Stimulated activated CD4-positive, alpha-beta T cell treated with anti-CD3 and anti-CD28 coated beads, Interleukin-1b, Interleukin-23, amount 100 ng/mL, for 4 hours (primary cell): ENCODE data around the gene CXCR4.

Experiments used
- DNase-seq, 2 donors: peaks; one replicate each; pipeline ENCODE4 v3.0.0-alpha.2; 2020; ENCODE audit warnings: low read depth in 2 of 2

The CXCR4 gene

GRCh38 chr2:136131961-136132824 lies 14.2 kb upstream of the CXCR4 start:
- peak in 1 of 2 donors; percentile 10 for DNase-seq

- no peak for DNase-seq
These were observed 13.6 kb upstream of the CXCR4 start for GRCh38 chr2:136131484-136131960.

DNA sequence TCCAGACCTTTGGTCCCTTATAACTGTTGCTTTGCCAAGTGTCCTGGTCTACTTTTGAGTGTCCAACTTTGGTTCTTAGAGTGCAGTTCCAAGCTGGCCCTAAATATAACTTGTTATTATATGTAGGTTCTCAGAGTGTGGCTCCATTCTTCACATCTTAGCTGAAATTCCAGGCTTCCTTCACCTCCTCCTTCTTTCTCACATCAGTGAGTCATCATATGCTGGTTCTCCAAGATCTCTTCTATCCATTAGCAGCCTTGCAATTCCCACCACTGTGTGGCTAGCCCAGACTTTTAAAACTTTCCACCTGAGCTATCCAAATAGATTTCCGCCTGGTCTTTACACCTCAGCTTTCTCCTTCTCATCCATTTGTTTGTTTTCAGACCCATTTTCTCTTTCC lies 12.6 kb upstream of the CXCR4 start:
- no peak for DNase-seq

GRCh38 chr2:136130045-136130444 lies 12.1 kb upstream of the CXCR4 start:
- DNase-seq = no peak

DNA sequence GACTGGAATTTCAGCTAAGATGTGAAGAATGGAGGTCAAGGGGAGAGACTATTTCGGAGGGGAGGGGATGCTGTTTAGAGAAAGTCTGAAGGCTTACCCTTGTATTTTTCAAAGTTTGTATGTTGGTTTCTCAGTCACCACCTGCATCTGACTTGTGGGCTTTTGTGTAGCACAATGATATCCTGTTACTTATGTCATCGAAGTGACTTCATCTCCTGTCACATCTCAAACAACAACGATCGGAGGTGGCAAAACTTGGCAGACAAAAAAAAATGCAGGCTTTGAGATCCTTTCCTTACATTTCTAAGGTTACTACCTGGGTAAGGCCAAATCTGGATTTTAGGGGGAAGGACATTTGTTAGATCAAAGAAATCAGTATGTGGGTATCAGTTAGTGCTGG lies 11.7 kb upstream of the CXCR4 start:
- no peak for DNase-seq

DNA sequence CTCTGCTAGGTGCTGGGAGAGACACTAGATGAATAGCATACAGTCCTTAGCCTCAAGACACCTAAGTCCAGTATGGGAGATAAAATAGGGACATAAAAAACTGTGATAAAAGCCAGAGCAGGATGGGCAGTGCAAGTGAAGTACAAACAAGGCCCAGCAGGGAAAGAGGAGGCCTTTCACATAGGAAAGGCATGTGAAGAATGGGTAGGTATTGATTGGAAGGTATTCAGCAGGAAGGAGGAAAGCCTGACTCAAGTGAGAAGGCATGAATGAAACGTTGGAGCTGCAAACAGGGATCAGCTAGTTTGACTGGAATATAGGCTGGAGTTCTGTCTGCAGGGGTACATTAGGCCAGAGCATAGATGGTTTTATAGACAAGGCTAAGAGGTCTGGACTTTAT lies 11.0 kb upstream of the CXCR4 start:
- DNase-seq = no peak

DNA sequence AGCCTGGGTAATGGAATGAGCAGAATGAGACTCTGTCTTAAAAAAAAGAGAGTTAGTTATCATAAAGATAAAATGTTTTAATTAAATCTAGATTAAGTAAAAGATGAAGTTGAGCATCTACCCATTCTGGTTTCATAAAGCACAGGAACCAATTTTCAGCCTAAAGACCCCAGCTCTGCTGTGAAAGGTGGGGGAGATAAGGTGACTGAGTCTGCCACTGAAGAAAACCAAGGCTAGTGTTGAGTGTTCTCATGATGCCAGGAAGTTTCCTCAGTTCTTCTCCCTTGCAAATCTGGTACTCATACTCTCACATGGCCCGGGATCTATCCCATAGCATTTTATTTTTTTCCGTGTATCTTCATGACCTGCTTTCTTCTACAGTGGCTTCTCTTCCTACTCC lies 10.4 kb upstream of the CXCR4 start:
- no peak for DNase-seq

GRCh38 chr2:136127356-136127755 lies 9.4 kb upstream of the CXCR4 start:
- no peak for DNase-seq

GRCh38 chr2:136126421-136126926 lies 8.5 kb upstream of the CXCR4 start:
- no peak for DNase-seq

DNA sequence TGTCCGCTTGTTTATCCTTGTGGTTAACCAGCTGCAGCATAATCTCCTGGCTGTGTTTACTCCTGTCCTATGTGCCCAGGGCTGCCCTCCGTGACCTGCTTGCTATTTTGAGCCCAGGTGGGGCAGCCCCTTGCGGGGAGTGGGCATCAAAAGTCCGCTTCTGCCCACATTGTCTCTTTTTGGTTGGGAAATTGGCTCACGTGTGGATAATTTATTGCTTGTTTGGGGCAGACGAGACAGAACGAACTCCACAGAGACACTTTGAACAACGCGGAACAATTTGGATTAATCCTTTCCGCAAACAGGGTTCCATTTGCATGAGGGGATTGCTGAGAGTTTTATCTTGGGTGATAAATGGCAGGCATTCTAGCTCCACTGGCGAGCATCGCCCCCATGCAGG lies 8.1 kb upstream of the CXCR4 start:
- DNase-seq = no peak

GRCh38 chr2:136125236-136125635 lies 7.3 kb upstream of the CXCR4 start:
- DNase-seq = no peak

GRCh38 chr2:136124805-136125204 lies 6.9 kb upstream of the CXCR4 start:
- no peak for DNase-seq

DNA sequence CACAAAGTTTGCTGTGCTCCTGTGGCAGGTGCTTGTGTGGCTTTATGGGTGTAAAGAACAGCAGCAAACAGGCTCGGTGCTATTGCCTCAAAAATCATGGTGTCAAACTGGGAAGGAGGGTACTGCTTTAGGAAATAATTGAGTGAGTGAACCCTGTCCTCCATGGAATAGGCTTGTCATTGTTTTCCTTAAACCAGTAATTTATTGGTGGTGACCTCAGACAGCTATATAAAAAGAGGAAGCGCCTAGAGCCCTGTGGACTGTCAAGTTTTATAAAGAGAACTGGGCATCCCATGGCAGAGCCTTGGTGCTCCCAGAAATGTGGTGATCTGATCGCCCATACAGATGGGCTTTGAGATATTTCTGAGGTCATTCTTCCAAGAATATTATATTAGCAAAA lies 4.7 kb upstream of the CXCR4 start:
- DNase-seq = no peak

- no peak for DNase-seq
These were observed 3.4 kb upstream of the CXCR4 start for GRCh38 chr2:136121204-136121910.

GRCh38 chr2:136119717-136120675 lies 2.0 kb upstream of the CXCR4 start:
- no peak for DNase-seq

DNA sequence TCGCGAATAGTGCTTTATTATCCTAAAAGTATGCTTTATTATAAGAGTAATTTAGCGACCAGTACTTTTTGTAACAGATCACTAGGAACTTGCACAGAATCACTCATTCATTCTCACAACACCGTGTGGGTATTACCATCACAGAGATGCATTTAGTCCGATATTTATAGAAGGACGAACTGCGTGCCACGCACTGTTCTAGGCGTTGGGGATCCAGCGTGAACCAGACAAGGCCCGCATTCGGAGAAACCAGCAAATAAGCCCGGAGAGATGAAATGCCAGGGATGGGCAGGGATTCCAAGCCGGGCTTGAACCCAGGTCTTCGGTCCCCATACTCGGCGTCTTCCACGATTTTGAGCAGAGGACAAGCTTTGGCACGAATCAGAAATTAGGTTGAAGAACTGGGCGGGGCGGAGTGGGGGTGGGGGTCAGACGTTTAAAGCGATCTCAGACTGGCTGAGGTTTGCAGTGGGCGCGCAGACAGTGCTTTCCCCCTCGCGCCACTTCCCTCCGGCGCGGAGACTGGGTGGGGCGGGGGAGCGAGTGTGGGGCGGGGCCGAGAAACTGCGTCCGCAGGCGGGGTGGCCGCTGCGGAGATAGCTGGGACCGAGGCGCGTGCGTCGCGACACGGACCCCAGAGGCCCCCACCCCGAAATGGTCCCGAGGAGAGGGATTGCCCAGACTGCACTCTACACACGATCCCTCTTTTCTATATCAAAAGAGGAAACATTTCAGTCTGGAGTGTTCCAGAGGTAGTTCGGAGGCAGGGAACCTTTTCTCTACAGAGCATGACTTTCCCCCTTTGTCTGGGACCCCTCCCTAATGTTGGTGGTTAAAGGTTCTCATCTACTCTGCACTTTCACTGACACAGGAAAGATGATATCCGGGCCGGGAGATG lies 1.1 kb upstream of the CXCR4 start:
- peak; percentile 54 to 62 for DNase-seq

- DNase-seq = peak in 1 of 2 donors; percentile 42
These were observed 533 bp downstream of the CXCR4 start for GRCh38 chr2:136117391-136117841.

- peak in 1 of 2 donors; percentile 44 for DNase-seq
These were observed 1.0 kb downstream of the CXCR4 start for GRCh38 chr2:136116813-136117390.

DNA sequence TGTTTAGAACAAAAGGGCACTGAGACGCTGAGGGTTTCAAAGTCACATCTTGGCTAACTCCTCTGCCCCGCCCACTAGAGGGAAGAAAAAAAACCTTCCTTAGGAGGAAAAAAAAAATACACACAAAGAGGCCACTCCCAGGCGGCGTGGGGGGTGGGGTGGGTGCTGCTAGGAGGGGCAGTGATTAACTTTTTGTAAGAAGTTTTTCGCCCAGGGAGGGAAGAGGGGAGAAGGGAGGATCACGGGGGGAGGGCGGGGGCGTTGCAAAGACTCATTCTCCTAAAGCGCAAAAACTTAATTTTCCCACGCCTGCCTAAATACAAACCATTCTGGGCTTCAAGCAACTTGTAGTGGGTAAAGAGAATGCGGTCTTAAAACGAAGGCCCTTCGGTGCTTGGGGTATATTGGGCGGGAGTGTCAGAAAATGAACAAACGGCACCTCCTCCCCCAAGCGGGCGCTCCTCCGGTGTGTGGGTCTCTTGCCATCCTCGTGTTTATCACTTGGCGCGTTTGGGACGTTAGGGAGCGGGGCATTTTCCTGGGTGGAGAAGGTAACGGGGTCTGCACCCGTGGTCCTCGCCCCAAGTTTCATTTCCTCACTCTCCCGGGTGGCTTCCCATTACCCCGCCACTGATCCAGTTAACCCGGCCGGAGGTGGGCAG lies 1.7 kb downstream of the CXCR4 start:
- peak; percentile 34 to 65 for DNase-seq
